DMS53 treated with DMSO at 0.1 percent for 48 hours (cell line): ENCODE data around the gene GALNT9.
"Not testable (repeated sequence)": the region's sequence is repeated elsewhere in the genome, so short reads cannot be mapped to it uniquely, and the experiment has no call there.

Experiments
- DNase-seq: peaks from one replicate; lab custom pipeline; 2025; ENCODE audit not compliant: unreplicated experiment; lab: John Stamatoyannopoulos, UW

GALNT9 gene

GRCh38 chr12:132267873-132268272 is 61.5 kb downstream of the GALNT9 start:
- no peak for DNase-seq

GRCh38 chr12:132266802-132267201 is 62.6 kb downstream of the GALNT9 start:
- DNase-seq = no peak

- DNase-seq = no peak
These were observed 63.0 kb downstream of the GALNT9 start for GRCh38 chr12:132266370-132266769.

GRCh38 chr12:132265822-132266221 is 63.6 kb downstream of the GALNT9 start:
- not testable (repeated sequence) for DNase-seq

- no peak for DNase-seq
These were observed 64.2 kb downstream of the GALNT9 start for GRCh38 chr12:132265056-132265800.

- DNase-seq = no peak
These were observed 65.0 kb downstream of the GALNT9 start for GRCh38 chr12:132264086-132265010.

GRCh38 chr12:132263451-132264049 is 65.8 kb downstream of the GALNT9 start:
- no peak for DNase-seq

GRCh38 chr12:132263061-132263360 is 66.4 kb downstream of the GALNT9 start:
- DNase-seq = no peak

- DNase-seq = no peak
These were observed 66.9 kb downstream of the GALNT9 start for GRCh38 chr12:132262256-132263060.

- no peak for DNase-seq
These were observed 67.9 kb downstream of the GALNT9 start for GRCh38 chr12:132261328-132262138.

- no peak for DNase-seq
These were observed 68.7 kb downstream of the GALNT9 start for GRCh38 chr12:132260721-132261120.

GRCh38 chr12:132259872-132260695 is 69.3 kb downstream of the GALNT9 start:
- DNase-seq = no peak

- no peak for DNase-seq
These were observed 70.0 kb downstream of the GALNT9 start for GRCh38 chr12:132259364-132259871.

GRCh38 chr12:132258543-132258942 is 70.8 kb downstream of the GALNT9 start:
- no peak for DNase-seq

- no peak for DNase-seq
These were observed 71.4 kb downstream of the GALNT9 start for GRCh38 chr12:132257955-132258490.

GRCh38 chr12:132257206-132257954 is 72.0 kb downstream of the GALNT9 start:
- no peak for DNase-seq

GRCh38 chr12:132256646-132257045 is 72.7 kb downstream of the GALNT9 start:
- no peak for DNase-seq

GRCh38 chr12:132255642-132256041 is 73.7 kb downstream of the GALNT9 start:
- DNase-seq = no peak
